Ovary (tissue), 3 donors: Measurements from ENCODE around the gene AGR3.

Source experiments
- CTCF ChIP-seq, 3 donors: fragments of 450-650 bp in 2 of 3; fragments of 200-600 bp in 1 of 3; IDR thresholded peaks; one replicate each; pipeline versions ENCODE4 v1.5.1 to v1.8.0; 2016 to 2022; ENCODE audit warnings: antibody characterized with exemption in 3 of 3, mild to moderate bottlenecking in 1 of 3
- EP300 ChIP-seq: sonication (generic); formaldehyde crosslinking; IDR thresholded peaks from one replicate; pipeline ENCODE4 v1.6.1; 2017; ENCODE audit warnings: antibody characterized with exemption
- POLR2A ChIP-seq: fragments of 450-650 bp; IDR thresholded peaks from one replicate; pipeline ENCODE4 v1.6.1; 2017; ENCODE audit warnings: antibody characterized with exemption, mild to moderate bottlenecking, moderate library complexity
- donor health status: DM: no; HTN: no; CAD: no.

- no peak for TF ChIP-seq CTCF (IDR thresholded peaks at IDR 0.05)
- no peak for TF ChIP-seq POLR2A
- TF ChIP-seq EP300: no peak
Observed at GRCh38 chr7:16889305-16889704, 7.5 kb upstream of the AGR3 start.
